Testis (tissue), 3 donors: ENCODE results near the gene CPSF7. TPM values are rescaled to one million over a fixed set of nuclear protein-coding genes. Genes with fewer than 3 reads are reported as not detected.

Source experiments
- DNase-seq: peaks from one replicate; pipeline ENCODE4 v3.0.0-alpha.2; 2019
- H3K27ac ChIP-seq, 2 donors: fragments of 200-600 bp; sonication (generic); one replicate each; pipeline ENCODE4 v1.5.1; 2019
- H3K27me3 ChIP-seq: fragments of 200-600 bp; sonication (generic); one replicate; pipeline ENCODE4 v1.5.1; 2019
- H3K36me3 ChIP-seq: fragments of 200-600 bp; sonication (generic); one replicate; pipeline ENCODE4 v1.5.1; 2017; ENCODE audit warnings: low read depth; ENCODE audit errors: missing control alignments
- H3K4me1 ChIP-seq: fragments of 200-600 bp; sonication (generic); one replicate; pipeline ENCODE4 v1.5.1; 2019
- H3K4me3 ChIP-seq, 2 donors: fragments of 200-600 bp; sonication (generic); one replicate each; pipeline ENCODE4 v1.5.1; 2017 to 2019
- H3K9me3 ChIP-seq: fragments of 200-600 bp; sonication (generic); one replicate; pipeline ENCODE4 v1.5.1; 2017
- CTCF ChIP-seq, 3 experiments: fragments of 450-650 bp in 2 of 3; fragments of 200-600 bp in 1 of 3; sonication (generic) in 1 of 3; IDR thresholded peaks; one replicate each; pipeline ENCODE4 v1.5.1; 2016 to 2019; ENCODE audit warnings: antibody characterized with exemption in 3 of 3, mild to moderate bottlenecking in 2 of 3, moderate library complexity in 1 of 3
- POLR2A ChIP-seq: fragments of 450-650 bp; IDR thresholded peaks from one replicate; pipeline ENCODE4 v1.6.1; 2017; ENCODE audit warnings: antibody characterized with exemption, mild to moderate bottlenecking, moderate library complexity
- WGBS, 2 donors: methylation state at CpG; one replicate each; pipeline ENCODE4 v1.1.5; 2018; 5-methylcytosine and 5-hydroxymethylcytosine counted together
- intact Hi-C: fragments of 100-400 bp; cut with DNase I; formaldehyde crosslinking; loops from one replicate; pipeline ENCODE4 v1.15.1; 2023; ENCODE audit warnings: low total_unique reads
- polyA plus RNA-seq: library from polyadenylated mRNA; stranded (reverse); fragments of 350-450 nt; fragmentation: Illumina TruSeq; extraction: RNeasy Lipid Tissue Mini Kit (QIAGEN cat#74804); gene quantifications from one replicate; pipeline ENCODE4 v1.2.3, GENCODE V29; 2014; ENCODE audit warnings: low read depth, low replicate concordance; ENCODE audit not compliant: insufficient read depth
- total RNA-seq, 2 donors: library from RNA; depleted of rRNA; stranded (reverse); fragments of >200 nt; gene quantifications; one replicate each; pipeline ENCODE4 v1.2.3, GENCODE V29; 2016

The CPSF7 gene
- total and polyA plus RNA-seq, 3 donors from 2014 or later, result 84.2 to 107 (median 86.5) TPM

GRCh38 chr11:61368646-61369045 lies 61.1 kb downstream of the CPSF7 start:
- H3K27ac ChIP-seq, result peak overlapping the region in 1 of 2 donors; percentile 52
- intact Hi-C loops, result no loop called here
- 90 to 97% methylated on average over 7 of the region's 7 CpGs for WGBS, 2 donors
- no peak for DNase-seq
- no peak overlapping the region for H3K4me3 ChIP-seq
- H3K9me3 ChIP-seq, result no peaks in the 10 kb centered on the region
- H3K36me3 ChIP-seq, result no peaks in the 10 kb centered on the region
- peaks cover 38% of the 10 kb centered on the region for H3K4me1 ChIP-seq
- TF ChIP-seq CTCF (IDR thresholded peaks at IDR 0.05), result no peak
- TF ChIP-seq POLR2A, result no peak
- H3K27me3 ChIP-seq, result no peaks in the 10 kb centered on the region

- intact Hi-C loops, result no loop called here
- 44 to 62% methylated on average over 6 of the region's 6 CpGs for WGBS, 2 donors
These were observed 62.4 kb downstream of the CPSF7 start for GRCh38 chr11:61367406-61367805.

GRCh38 chr11:61364012-61364675 lies 65.6 kb downstream of the CPSF7 start:
- WGBS, 2 donors, result 88 to 89% methylated on average over 5 of the region's 5 CpGs
- no peaks in the 10 kb centered on the region for H3K36me3 ChIP-seq
- H3K4me1 ChIP-seq, result peaks cover 29% of the 10 kb centered on the region
- DNase-seq, result no peak
- TF ChIP-seq CTCF (IDR thresholded peaks at IDR 0.05) (no peak), POLR2A (no peak)
- H3K9me3 ChIP-seq, result no peaks in the 10 kb centered on the region
- no peaks in the 10 kb centered on the region for H3K27me3 ChIP-seq
- H3K4me3 ChIP-seq, result no peak overlapping the region
- intact Hi-C loops, result no loop called here
- no peak overlapping the region for H3K27ac ChIP-seq

More at GRCh38 chr11:61367406-61367805, 62.4 kb downstream of the CPSF7 start:
- H3K4me1 ChIP-seq, result peaks cover 43% of the 10 kb centered on the region
- no peaks in the 10 kb centered on the region for H3K27me3 ChIP-seq
- H3K4me3 ChIP-seq, result no peak overlapping the region
- no peaks in the 10 kb centered on the region for H3K36me3 ChIP-seq
- H3K27ac ChIP-seq, result peak overlapping the region in 1 of 2 donors; percentile 52
- H3K9me3 ChIP-seq, result no peaks in the 10 kb centered on the region
- no peak for DNase-seq
- TF ChIP-seq POLR2A, result no peak
- no peak for TF ChIP-seq CTCF (IDR thresholded peaks at IDR 0.05)

GRCh38 chr11:61362542-61362875 lies 67.3 kb downstream of the CPSF7 start:
- DNase-seq, result peak; percentile 37
- no peaks in the 10 kb centered on the region for H3K27me3 ChIP-seq
- TF ChIP-seq CTCF (IDR thresholded peaks at IDR 0.05) (no peak), POLR2A (no peak)
- H3K36me3 ChIP-seq, result no peaks in the 10 kb centered on the region
- peaks cover 17% of the 10 kb centered on the region for H3K4me1 ChIP-seq
- H3K4me3 ChIP-seq, result peak overlapping the region; percentile 77 to 84
- intact Hi-C loops, result no loop called here
- peak overlapping the region; percentile 95 to 99 for H3K27ac ChIP-seq
- no peaks in the 10 kb centered on the region for H3K9me3 ChIP-seq
- WGBS, 2 donors, result 0% methylated on average over 12 of the region's 12 CpGs
